Measurements from ENCODE around the gene TBC1D21.

TBC1D21 gene

DNA sequence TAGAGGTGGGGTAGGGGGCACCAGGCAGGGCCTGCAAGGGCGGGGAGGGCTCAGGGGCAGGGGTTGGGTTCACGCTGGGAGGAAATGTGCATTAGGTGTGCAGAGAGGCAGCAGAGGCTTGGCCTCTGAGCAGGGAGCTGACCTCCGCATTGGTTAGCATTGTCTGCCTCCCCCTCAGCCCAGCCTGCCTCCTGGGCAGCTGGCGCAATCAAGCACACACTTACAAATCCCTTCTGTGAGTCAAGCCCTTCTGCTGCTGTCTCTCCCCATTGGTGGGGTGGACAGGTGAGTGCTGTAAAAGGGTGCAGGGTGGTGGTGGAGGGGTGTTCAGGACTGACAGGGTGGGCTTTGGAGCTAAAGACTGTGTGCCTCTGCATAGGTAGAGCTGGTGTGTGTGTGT lies 62.2 kb downstream of the TBC1D21 start:
- no peak overlapping the region for H3K4me3 ChIP-seq (ENCODE audit: low read length)
- H3K4me2 ChIP-seq (ENCODE audit: low read length): no peak overlapping the region
- H3K79me2 ChIP-seq (ENCODE audit: control insufficient read depth, low read length): no peaks in the 10 kb centered on the region
- H3K27me3 ChIP-seq (ENCODE audit: control insufficient read depth, low read length): 0 out of 2 replicates have a peak, but pooled peaks cover 3% of the 10 kb centered on the region
- no peaks in the 10 kb centered on the region for H3F3A ChIP-seq (ENCODE audit: control insufficient read depth, insufficient read depth)
- H3K9me2 ChIP-seq (replicated peaks; ENCODE audit: control insufficient read depth, low read length): no peaks in the 10 kb centered on the region
- no peaks in the 10 kb centered on the region for H3K36me3 ChIP-seq (ENCODE audit: control insufficient read depth, low read length)
- H4K20me1 ChIP-seq (ENCODE audit: control insufficient read depth, insufficient read depth, low read depth, low read length): no peaks in the 10 kb centered on the region
- TF ChIP-seq, protein P1, sequence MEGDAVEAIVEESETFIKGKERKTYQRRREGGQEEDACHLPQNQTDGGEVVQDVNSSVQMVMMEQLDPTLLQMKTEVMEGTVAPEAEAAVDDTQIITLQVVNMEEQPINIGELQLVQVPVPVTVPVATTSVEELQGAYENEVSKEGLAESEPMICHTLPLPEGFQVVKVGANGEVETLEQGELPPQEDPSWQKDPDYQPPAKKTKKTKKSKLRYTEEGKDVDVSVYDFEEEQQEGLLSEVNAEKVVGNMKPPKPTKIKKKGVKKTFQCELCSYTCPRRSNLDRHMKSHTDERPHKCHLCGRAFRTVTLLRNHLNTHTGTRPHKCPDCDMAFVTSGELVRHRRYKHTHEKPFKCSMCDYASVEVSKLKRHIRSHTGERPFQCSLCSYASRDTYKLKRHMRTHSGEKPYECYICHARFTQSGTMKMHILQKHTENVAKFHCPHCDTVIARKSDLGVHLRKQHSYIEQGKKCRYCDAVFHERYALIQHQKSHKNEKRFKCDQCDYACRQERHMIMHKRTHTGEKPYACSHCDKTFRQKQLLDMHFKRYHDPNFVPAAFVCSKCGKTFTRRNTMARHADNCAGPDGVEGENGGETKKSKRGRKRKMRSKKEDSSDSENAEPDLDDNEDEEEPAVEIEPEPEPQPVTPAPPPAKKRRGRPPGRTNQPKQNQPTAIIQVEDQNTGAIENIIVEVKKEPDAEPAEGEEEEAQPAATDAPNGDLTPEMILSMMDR (IDR thresholded peaks at IDR 0.05; ENCODE audit: low read depth, low read length, poor library complexity, severe bottlenecking): no peak
- TF ChIP-seq EZH2phosphoT487 (IDR thresholded peaks at IDR 0.05; ENCODE audit: borderline replicate concordance, low read length): no peak
- no peak overlapping the region for H3K27ac ChIP-seq (ENCODE audit: low read depth, low read length)
- H3K9me3 ChIP-seq (ENCODE audit: control insufficient read depth, insufficient read depth, low read length): no peaks in the 10 kb centered on the region
- no peaks in the 10 kb centered on the region for H3K4me1 ChIP-seq (ENCODE audit: control insufficient read depth, low read length)

DNA sequence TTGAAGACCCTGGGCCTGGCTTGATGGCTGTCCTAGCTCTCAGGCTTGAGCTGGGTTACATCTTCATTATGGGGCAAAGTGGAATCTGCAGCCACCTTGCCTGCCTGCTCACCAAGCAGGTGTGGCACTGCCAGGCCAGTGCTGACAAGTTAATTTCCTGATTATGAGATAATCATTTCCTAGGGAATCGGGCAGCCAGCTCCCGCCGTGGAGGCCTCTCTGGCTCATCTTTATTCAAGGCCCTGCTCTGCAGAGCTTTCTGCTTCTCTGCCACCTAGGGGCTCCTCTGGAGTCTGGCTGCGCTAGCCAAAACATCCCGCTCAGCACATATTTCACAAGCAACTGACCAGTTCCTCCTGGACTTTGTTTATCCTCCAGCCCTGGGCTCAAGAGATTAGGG lies 62.8 kb downstream of the TBC1D21 start:
- Histone ChIP-seq H3K4me1 (ENCODE audit: control insufficient read depth, low read length) (no peaks in the 10 kb centered on the region), H3K4me2 (ENCODE audit: low read length) (no peak overlapping the region), H3K4me3 (ENCODE audit: low read length) (no peak overlapping the region), H3K27ac (ENCODE audit: low read depth, low read length) (no peak overlapping the region), H4K20me1 (ENCODE audit: control insufficient read depth, insufficient read depth, low read depth, low read length) (no peaks in the 10 kb centered on the region), H3F3A (ENCODE audit: control insufficient read depth, insufficient read depth) (no peaks in the 10 kb centered on the region), H3K79me2 (ENCODE audit: control insufficient read depth, low read length) (no peaks in the 10 kb centered on the region), H3K27me3 (ENCODE audit: control insufficient read depth, low read length) (0 out of 2 replicates have a peak, but pooled peaks cover 3% of the 10 kb centered on the region), H3K36me3 (ENCODE audit: control insufficient read depth, low read length) (no peaks in the 10 kb centered on the region), H3K9me3 (ENCODE audit: control insufficient read depth, insufficient read depth, low read length) (no peaks in the 10 kb centered on the region), H3K9me2 (replicated peaks; ENCODE audit: control insufficient read depth, low read length) (no peaks in the 10 kb centered on the region)
- no peak for TF ChIP-seq EZH2phosphoT487 (IDR thresholded peaks at IDR 0.05; ENCODE audit: borderline replicate concordance, low read length)
- TF ChIP-seq, protein P1 (IDR thresholded peaks at IDR 0.05; ENCODE audit: low read depth, low read length, poor library complexity, severe bottlenecking): no peak

DNA sequence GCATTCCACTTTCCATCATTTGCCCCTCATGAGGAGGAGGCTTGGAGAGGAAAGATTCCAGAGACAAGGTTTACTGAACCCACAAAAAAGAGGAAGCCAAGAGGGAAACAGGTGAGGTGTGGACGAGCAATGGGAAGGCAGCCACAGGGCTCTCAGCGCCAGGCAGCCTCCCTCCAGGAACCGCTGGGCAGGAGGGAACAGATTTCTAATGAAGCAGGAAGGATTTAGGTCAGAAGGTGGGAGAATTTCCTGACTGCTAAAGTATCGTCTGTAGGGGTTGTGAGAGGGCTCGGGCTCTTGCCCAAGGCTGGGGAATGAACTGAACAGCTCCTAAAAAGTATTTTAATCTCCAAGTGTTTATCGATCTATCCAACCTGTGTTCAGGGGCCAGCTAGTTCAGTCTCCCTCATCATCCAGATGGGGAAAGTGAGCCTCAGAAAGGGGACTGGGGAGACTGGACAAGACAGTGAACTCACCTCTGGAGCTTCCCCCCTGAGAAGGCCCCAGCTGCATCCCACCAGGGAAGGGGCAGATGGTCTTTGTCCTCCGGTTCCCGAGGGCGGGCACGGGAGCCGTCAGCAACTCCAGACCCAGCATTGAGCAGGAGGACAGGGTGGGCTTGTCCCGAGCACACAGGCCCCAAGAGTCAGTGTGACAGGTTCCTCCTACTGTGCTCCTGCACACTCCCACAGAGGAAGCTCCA lies 63.4 kb downstream of the TBC1D21 start:
- no peak overlapping the region for H3K27ac ChIP-seq (ENCODE audit: low read depth, low read length)
- no peaks in the 10 kb centered on the region for H3K79me2 ChIP-seq (ENCODE audit: control insufficient read depth, low read length)
- no peaks in the 10 kb centered on the region for H3K9me3 ChIP-seq (ENCODE audit: control insufficient read depth, insufficient read depth, low read length)
- no peaks in the 10 kb centered on the region for H3K9me2 ChIP-seq (replicated peaks; ENCODE audit: control insufficient read depth, low read length)
- H3K4me2 ChIP-seq (ENCODE audit: low read length): no peak overlapping the region
- H3K4me3 ChIP-seq (ENCODE audit: low read length): no peak overlapping the region
- TF ChIP-seq, protein P1 (IDR thresholded peaks at IDR 0.05; ENCODE audit: low read depth, low read length, poor library complexity, severe bottlenecking): no peak
- TF ChIP-seq EZH2phosphoT487 (IDR thresholded peaks at IDR 0.05; ENCODE audit: borderline replicate concordance, low read length): no peak
- H3K36me3 ChIP-seq (ENCODE audit: control insufficient read depth, low read length): no peaks in the 10 kb centered on the region
- H3F3A ChIP-seq (ENCODE audit: control insufficient read depth, insufficient read depth): no peaks in the 10 kb centered on the region
- H3K4me1 ChIP-seq (ENCODE audit: control insufficient read depth, low read length): no peaks in the 10 kb centered on the region
- H3K27me3 ChIP-seq (ENCODE audit: control insufficient read depth, low read length): 0 out of 2 replicates have a peak, but pooled peaks cover 3% of the 10 kb centered on the region
- H4K20me1 ChIP-seq (ENCODE audit: control insufficient read depth, insufficient read depth, low read depth, low read length): no peaks in the 10 kb centered on the region

Measured in DOHH2 (cell line).